IPS-NIHi7 (cell line): ENCODE measurements around the gene DSCAM.

Source experiments
- DNase-seq: peaks from one replicate; pipeline ENCODE4 v3.0.0; 2012; ENCODE audit warnings: mixed read lengths; ENCODE audit errors: extremely low spot score

DSCAM gene

GRCh38 chr21:40540216-40540615 lies 306.7 kb downstream of the DSCAM start:
- no peak for DNase-seq

- DNase-seq: no peak
Observed at GRCh38 chr21:40534886-40535285, 312.1 kb downstream of the DSCAM start.

GRCh38 chr21:40531431-40532110 lies 315.4 kb downstream of the DSCAM start:
- DNase-seq: peak; percentile 18

GRCh38 chr21:40531016-40531415 lies 315.9 kb downstream of the DSCAM start:
- no peak for DNase-seq

DNA sequence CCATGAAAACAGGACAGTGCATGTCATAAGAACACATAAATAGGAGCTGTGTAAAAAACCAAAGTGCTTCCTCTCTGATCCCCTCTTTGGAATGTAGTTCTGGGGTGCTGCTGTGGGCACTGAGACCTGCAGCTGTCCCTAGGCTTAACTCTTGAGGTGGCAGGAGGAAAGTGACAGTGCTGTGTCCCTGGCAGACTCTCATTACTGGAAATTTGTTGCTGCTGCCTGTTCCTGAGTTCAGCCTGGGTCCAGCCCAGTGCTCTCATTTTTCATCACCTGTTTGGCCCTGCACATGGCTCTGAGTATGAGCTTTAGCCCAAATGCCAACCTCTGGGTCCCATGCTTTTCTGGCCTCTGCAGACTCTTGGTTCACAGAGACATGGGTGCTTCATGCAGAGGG lies 329.3 kb downstream of the DSCAM start:
- no peak for DNase-seq

DNA sequence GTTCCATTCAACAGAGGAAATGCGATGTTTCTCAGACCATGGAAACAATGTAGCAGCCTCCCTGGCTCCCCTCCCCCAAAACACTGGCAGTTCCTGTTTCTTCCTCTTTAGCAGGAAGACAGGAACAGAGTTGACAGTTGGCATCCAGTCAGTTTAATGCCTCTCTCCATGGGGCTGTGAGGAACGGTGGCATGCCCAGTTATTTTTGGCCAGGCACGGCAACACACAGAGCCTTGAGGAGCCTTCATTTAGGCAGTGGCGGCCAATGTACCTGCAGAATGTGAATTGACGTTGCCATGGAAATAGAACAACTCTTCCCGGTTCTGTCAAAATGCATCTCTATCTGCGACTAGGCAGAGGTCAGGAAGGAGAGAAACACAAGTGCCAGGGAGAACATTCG lies 330.6 kb downstream of the DSCAM start:
- no peak for DNase-seq

GRCh38 chr21:40512590-40512989 lies 334.4 kb downstream of the DSCAM start:
- DNase-seq: peak; percentile 54

DNA sequence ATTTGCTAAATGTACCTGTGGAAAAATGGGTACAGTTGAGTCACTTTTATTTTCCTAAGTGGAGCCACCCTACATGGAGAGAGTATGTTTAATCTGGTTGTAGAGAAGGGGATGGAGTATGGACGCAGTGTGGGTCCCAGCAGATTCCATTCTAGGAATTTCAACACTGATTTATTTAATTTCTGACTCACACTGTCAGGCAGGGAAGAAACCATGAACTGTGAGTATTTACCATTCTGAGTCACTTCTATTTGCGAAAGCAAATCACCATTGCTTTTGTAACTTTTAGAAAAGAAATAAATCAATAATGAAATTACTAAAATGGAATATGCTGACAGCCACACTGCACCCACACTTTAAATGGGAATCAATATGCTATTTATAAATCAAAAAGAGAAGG lies 339.0 kb downstream of the DSCAM start:
- DNase-seq: no peak

- no peak for DNase-seq
Observed at GRCh38 chr21:40505681-40506080, 341.3 kb downstream of the DSCAM start.

GRCh38 chr21:40505244-40505643 lies 341.7 kb downstream of the DSCAM start:
- no peak for DNase-seq

DNA sequence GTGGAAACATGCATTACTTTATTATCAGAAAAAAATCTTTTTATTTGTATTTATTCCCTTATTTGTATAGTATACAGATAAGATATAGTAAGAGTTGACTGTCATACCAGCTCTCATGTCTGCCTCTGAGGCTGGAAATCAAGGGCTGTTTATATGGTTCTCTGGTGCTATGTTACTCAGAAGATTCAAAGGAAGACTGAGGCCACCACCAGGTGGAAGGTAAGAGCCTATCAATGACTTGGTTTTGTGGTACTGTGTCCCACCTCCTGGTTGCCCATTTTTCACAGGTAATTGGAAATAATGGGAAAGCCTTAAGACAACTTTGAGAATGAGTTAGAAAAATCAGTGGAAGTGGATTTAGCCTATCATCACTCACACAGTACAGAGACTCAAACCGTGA lies 342.1 kb downstream of the DSCAM start:
- DNase-seq: no peak

DNA sequence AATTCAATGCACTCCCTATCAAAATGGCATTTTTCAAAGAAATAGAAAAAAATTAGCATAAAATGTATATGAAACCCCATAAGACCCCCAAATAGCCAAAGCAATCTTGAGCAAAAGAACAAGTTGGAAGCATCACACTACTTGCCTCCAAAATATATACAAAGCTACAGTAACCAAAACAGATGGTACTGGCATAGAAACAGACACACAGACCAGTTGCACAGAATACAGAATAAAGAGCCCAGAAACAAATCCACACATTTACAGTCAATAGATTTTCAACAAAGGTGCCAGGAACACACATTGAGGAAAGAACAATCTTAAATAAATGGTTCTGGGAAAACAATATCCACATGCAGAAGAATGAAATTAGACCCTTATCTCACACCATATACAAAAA lies 350.8 kb downstream of the DSCAM start:
- no peak for DNase-seq

DNA sequence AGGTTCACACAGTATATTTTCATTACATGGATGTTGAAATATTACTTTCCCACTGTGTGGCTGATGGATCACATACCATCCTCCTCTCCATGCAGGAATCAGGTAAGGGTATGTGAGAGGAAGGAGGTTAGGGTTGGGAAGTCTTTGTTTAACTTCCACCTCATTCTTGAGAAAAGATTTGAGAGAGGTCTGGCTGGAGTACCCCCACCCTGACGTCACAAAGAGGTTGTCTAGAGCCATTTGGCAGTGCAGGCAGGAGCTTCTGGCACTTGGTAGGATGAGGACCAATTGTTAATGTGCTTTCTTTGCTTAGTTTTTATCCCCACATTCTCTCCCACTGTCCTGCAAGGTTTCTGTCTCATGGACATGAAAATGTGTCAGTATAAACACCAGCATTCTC lies 356.6 kb downstream of the DSCAM start:
- DNase-seq: no peak

- no peak for DNase-seq
Observed at GRCh38 chr21:40489001-40489400, 358.0 kb downstream of the DSCAM start.

DNA sequence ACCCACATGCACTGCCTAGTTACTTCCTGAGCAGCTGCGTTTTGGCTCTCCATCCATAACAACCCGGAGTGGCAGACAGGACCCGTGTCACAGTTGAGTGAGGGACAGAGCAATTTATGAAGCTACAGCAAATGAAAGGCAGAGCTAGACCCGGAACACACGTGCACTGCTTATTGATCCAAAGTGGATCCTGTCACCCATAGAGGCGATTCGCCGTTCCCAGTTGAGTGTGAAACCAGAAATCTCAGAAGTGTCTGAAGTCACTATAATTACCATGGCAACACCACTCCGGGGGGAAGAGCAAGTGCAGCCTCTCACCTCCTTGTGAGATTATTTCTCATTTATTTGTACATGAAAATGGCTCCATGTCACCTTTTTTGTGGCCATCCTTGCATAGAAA lies 365.2 kb downstream of the DSCAM start:
- DNase-seq: no peak

- no peak for DNase-seq
Observed at GRCh38 chr21:40474513-40474912, 372.4 kb downstream of the DSCAM start.

GRCh38 chr21:40472013-40472412 lies 374.9 kb downstream of the DSCAM start:
- DNase-seq: no peak

- no peak for DNase-seq
Observed at GRCh38 chr21:40471103-40471502, 375.9 kb downstream of the DSCAM start.

GRCh38 chr21:40466893-40467483 lies 380.0 kb downstream of the DSCAM start:
- DNase-seq: no peak

DNA sequence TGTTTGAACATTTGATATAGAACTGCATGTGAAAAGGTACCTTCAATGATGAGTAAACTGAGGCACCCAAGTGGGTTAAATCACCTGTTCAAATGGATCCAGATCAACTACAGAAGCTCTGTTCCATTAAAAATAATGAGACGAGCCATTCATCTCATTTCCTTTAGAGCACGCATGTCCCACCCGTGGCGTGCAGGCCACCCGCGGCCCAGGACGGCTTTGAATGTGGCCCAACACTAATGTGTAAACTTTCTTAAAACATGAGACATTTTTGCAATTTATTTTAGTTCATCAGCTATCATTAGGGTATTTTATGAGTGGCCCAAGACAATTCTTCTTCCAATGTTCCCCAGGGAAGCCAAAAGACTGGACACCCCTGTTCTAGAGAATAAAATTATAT lies 381.6 kb downstream of the DSCAM start:
- no peak for DNase-seq

- no peak for DNase-seq
Observed at GRCh38 chr21:40463176-40463575, 383.8 kb downstream of the DSCAM start.

- DNase-seq: no peak
Observed at GRCh38 chr21:40461008-40461407, 385.9 kb downstream of the DSCAM start.

- DNase-seq: no peak
Observed at GRCh38 chr21:40457741-40458140, 389.2 kb downstream of the DSCAM start.

- no peak for DNase-seq
Observed at GRCh38 chr21:40454057-40454456, 392.9 kb downstream of the DSCAM start.
